ENCODE data around the gene EFNA1.

DNA sequence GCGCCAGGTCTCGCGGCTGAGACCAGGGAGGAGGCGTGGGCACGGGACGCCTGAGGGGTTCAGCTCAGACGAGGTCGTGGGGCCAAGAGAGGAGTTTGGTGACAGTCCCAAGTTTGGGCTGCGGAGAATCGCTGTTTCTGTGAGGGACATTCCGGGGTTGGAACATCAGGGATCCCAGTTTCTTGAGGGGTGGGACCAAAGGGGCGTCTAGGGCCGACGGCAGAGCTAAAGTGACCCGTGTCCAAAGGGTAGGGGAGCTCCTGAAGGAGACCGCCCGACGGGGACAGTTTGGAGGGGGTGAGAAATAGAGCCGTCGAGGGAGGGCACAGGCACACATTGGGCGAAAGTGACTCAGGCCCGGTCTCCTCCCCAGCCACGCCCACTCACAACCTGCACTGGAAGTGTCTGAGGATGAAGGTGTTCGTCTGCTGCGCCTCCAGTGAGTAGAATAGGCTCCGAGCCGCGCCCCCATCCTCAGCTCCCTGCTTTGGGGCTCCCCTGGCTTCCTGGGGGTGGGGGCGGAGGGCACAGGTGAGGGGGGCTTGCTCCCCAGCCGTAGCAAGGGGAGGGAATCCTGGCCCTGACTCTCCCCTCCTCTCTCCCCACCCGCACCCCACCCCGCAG, 42.1 kb upstream of the EFNA1 start:
- TF ChIP-seq POLR2AphosphoS5 (IDR thresholded peaks at IDR 0.05; ENCODE audit: low read depth, low read length) (no peak), POLR2A (IDR thresholded peaks at IDR 0.05; ENCODE audit: low read depth, low read length) (no peak), TAF1 (IDR thresholded peaks at IDR 0.05; ENCODE audit: borderline replicate concordance, low read depth, low read length) (no peak)
